Keratinocyte (primary cell): ENCODE measurements around the gene MARCHF11. TPM values are rescaled to one million over a fixed set of nuclear protein-coding genes. Genes with fewer than 3 reads are reported as not detected.

Source experiments
- DNase-seq: peaks from one replicate; pipeline ENCODE4 v3.0.0-alpha.2; 2011; ENCODE audit warnings: low read depth, missing footprints, low spot score
- FAIRE-seq: peaks from 2 replicates; lab custom pipeline; 2011; peaks lifted over from hg19 to GRCh38; lab: Jason Lieb, UNC
- H2AFZ ChIP-seq: 2 replicates; pipeline ENCODE4 v1.6.0; 2012; ENCODE audit warnings: low read length, control low read depth, inconsistent platforms; ENCODE audit not compliant: control insufficient read depth
- H3K27ac ChIP-seq: 2 replicates; pipeline ENCODE4 v1.5.1; 2011; ENCODE audit warnings: low read length; ENCODE audit not compliant: control insufficient read depth, insufficient read depth
- H3K27me3 ChIP-seq: 3 replicates; pipeline ENCODE4 v1.6.0; 2011; ENCODE audit warnings: low read length; ENCODE audit not compliant: control insufficient read depth, insufficient read depth; ENCODE audit errors: extremely low read depth
- H3K36me3 ChIP-seq, 2 experiments: 2 replicates in 1 of 2; 3 replicates in 1 of 2; pipeline ENCODE4 v1.5.1; 2011; ENCODE audit warnings: low read length in 2 of 2, mild to moderate bottlenecking in 1 of 2; ENCODE audit not compliant: control insufficient read depth in 2 of 2, insufficient read depth in 2 of 2; ENCODE audit errors: extremely low read depth in 1 of 2
- H3K4me1 ChIP-seq: 3 replicates; pipeline ENCODE4 v1.5.1; 2011; ENCODE audit warnings: low read length; ENCODE audit not compliant: control insufficient read depth, insufficient read depth; ENCODE audit errors: extremely low read depth
- H3K4me2 ChIP-seq: 3 replicates; pipeline ENCODE4 v1.6.0; 2011; ENCODE audit warnings: low read depth, low read length; ENCODE audit not compliant: control insufficient read depth, insufficient read depth; ENCODE audit errors: extremely low read depth
- H3K4me3 ChIP-seq, 3 experiments: fragments of 200-600 bp in 1 of 3; sonication (generic) in 1 of 3; 2 replicates in 2 of 3; 3 replicates in 1 of 3; pipeline ENCODE4 v1.5.1; 2011 to 2016; ENCODE audit warnings: low read length in 3 of 3, mild to moderate bottlenecking in 3 of 3, control low read depth in 2 of 3, inconsistent platforms in 1 of 3, low read depth in 1 of 3, mixed read lengths in 1 of 3, mixed run types in 1 of 3, moderate library complexity in 1 of 3; ENCODE audit not compliant: control insufficient read depth in 2 of 3, insufficient read depth in 2 of 3; ENCODE audit errors: extremely low read depth in 1 of 3
- H3K79me2 ChIP-seq: 2 replicates; pipeline ENCODE4 v1.6.0; 2012; ENCODE audit warnings: low read length; ENCODE audit not compliant: control insufficient read depth, insufficient read depth
- H3K9ac ChIP-seq: 3 replicates; pipeline ENCODE4 v1.6.0; 2011; ENCODE audit warnings: low read length; ENCODE audit not compliant: control insufficient read depth, insufficient read depth; ENCODE audit errors: extremely low read depth
- H3K9me1 ChIP-seq: 3 replicates; pipeline ENCODE4 v1.6.0; 2011; ENCODE audit warnings: low read length; ENCODE audit not compliant: control insufficient read depth, insufficient read depth; ENCODE audit errors: extremely low read depth
- H3K9me3 ChIP-seq: 2 replicates; pipeline ENCODE4 v1.5.1; 2012; ENCODE audit warnings: low read depth, low read length; ENCODE audit not compliant: control insufficient read depth
- H4K20me1 ChIP-seq: 3 replicates; pipeline ENCODE4 v1.6.0; 2011; ENCODE audit warnings: low read length; ENCODE audit not compliant: control insufficient read depth, insufficient read depth; ENCODE audit errors: extremely low read depth
- CTCF ChIP-seq, 3 experiments: IDR thresholded peaks in 1 of 3; conservative IDR thresholded peaks in 1 of 3; optimal IDR thresholded peaks in 1 of 3; 2 replicates in 2 of 3; 3 replicates in 1 of 3; pipeline versions ENCODE3 to v1.5.1; 2011; ENCODE audit warnings: low read length in 3 of 3, mild to moderate bottlenecking in 3 of 3, moderate library complexity in 2 of 3, control low read depth in 1 of 3, inconsistent platforms in 1 of 3; ENCODE audit not compliant: insufficient read depth in 2 of 3; ENCODE audit errors: extremely low read depth in 1 of 3
- EZH2 ChIP-seq: IDR thresholded peaks from one replicate; pipeline ENCODE4 v1.6.1; 2012; ENCODE audit warnings: inconsistent platforms, mild to moderate bottlenecking, low read length, moderate library complexity
- dilution Hi-C: fragments of 300-500 bp; cut with MboI; formaldehyde crosslinking; loops from one replicate; pipeline ENCODE4 v1.7.0; 2020; ENCODE audit warnings: low sequenced_read_pairs; ENCODE audit not compliant: extremely low pct_ligation_motif_present
- polyA minus RNA-seq, 3 experiments: library from RNA; depleted of rRNA, polyadenylated mRNA; stranded (reverse); fragments of >200 nt; gene quantifications; 1 replicate in 1 of 3; 2 replicates in 1 of 3; 3 replicates in 1 of 3; pipeline ENCODE4 v1.2.3, GENCODE V29; 2011
- polyA plus RNA-seq, 5 experiments: library from polyadenylated mRNA; depleted of rRNA in 3 of 5; stranded (reverse) in 3 of 5; stranded (forward) in 1 of 5; unstranded in 1 of 5; fragments of >200 nt; gene quantifications; 1 replicate in 1 of 5; 2 replicates in 3 of 5; 3 replicates in 1 of 5; pipeline versions ENCODE4 v1.2.1 to v1.2.3, GENCODE V29; 2011 to 2012; ENCODE audit warnings: missing spikeins in 2 of 5, low read depth in 1 of 5, low replicate concordance in 1 of 5

MARCHF11 gene
- 0.12 to 0.16 TPM in 2 of 3 replicates, not detected in the other for polyA plus RNA-seq
- polyA plus RNA-seq (2011; ENCODE audit: low read depth): not detected
- polyA plus RNA-seq (2011; cell fraction: cytosol; rRNA removed): not detected in 2 replicates
- polyA plus RNA-seq (2011; cell fraction: nucleus; rRNA removed): not detected in 2 replicates
- not detected in 2 replicates for polyA plus RNA-seq (2012; ENCODE audit: low replicate concordance)
- not detected in 3 replicates for polyA minus RNA-seq
- polyA minus RNA-seq (2011; cell fraction: cytosol; rRNA and poly(A)+ RNA removed): not detected
- not detected in 2 replicates for polyA minus RNA-seq (2011; cell fraction: nucleus; rRNA and poly(A)+ RNA removed)

DNA sequence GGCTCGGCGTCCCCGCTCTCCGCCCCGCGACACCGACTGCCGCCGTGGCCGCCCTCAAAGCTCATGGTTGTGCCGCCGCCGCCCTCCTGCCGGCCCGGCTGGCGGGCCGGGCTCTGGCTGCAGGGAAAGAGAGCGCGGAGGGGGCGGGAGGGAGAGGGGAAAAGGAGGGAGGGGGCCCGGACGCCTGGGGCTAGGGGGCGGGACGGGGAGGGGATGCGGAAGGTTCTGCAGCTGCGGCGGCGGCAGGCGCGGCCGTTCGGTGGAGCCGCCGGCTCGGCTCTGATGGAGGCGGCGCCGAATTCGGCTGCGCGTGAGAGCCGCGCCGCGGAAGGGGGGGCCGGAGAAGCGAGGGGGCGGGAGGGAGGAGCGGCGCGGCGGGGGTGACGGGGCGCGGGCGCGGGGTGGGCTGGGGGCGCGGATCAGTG is at the start of gene MARCHF11:
MARCHF11 (minus strand) TSS at position 281 of the 425 bp plus-strand sequence; CDS start at position 65, 216 bp downstream.
- dilution Hi-C loops: no loop called here
- TF ChIP-seq EZH2 (no peak), CTCF (optimal IDR thresholded peaks at IDR 0.05 in 1 of 3, IDR thresholded peaks at IDR 0.05 in 1 of 3, conservative IDR thresholded peaks at IDR 0.05 in 1 of 3; ENCODE audit: extremely low read depth in 1 of 3, insufficient read depth in 2 of 3, low read length in 3 of 3) (no peak)
- no peaks in the 10 kb centered on the region for H3K9me1 ChIP-seq
- no peaks in the 10 kb centered on the region for H3K4me1 ChIP-seq
- H3K9me3 ChIP-seq: no peaks in the 10 kb centered on the region
- H3K27me3 ChIP-seq: peaks cover 18% of the 10 kb centered on the region
- no peaks in the 10 kb centered on the region for H3K36me3 ChIP-seq
- FAIRE-seq: no peak
- no peak within 1 kb of the TSS for H2AFZ ChIP-seq
- H3K4me3 ChIP-seq: no peak within 1 kb of the TSS
- no peak within 1 kb of the TSS for H3K9ac ChIP-seq
- no peaks in the 10 kb centered on the region for H3K79me2 ChIP-seq
- H3K4me2 ChIP-seq: peak within 1 kb of the TSS; percentile 16
- no peaks in the 10 kb centered on the region for H4K20me1 ChIP-seq
- no peak for DNase-seq
- no peak within 1 kb of the TSS for H3K27ac ChIP-seq

- Histone ChIP-seq H3K27me3 (no peaks in the 10 kb centered on the region), H3K4me3 (no peak overlapping the region), H2AFZ (no peak overlapping the region), H4K20me1 (no peaks in the 10 kb centered on the region), H3K36me3 (no peaks in the 10 kb centered on the region), H3K9ac (no peak overlapping the region), H3K4me1 (no peaks in the 10 kb centered on the region), H3K9me1 (no peaks in the 10 kb centered on the region), H3K4me2 (no peak overlapping the region), H3K9me3 (no peaks in the 10 kb centered on the region), H3K79me2 (no peaks in the 10 kb centered on the region), H3K27ac (no peak overlapping the region)
- dilution Hi-C loops: no loop called here
- TF ChIP-seq EZH2 (no peak), CTCF (optimal IDR thresholded peaks at IDR 0.05 in 1 of 3, IDR thresholded peaks at IDR 0.05 in 1 of 3, conservative IDR thresholded peaks at IDR 0.05 in 1 of 3; ENCODE audit: extremely low read depth in 1 of 3, insufficient read depth in 2 of 3, low read length in 3 of 3) (no peak)
- no peak for FAIRE-seq
- DNase-seq: no peak
Observed at GRCh38 chr5:16225927-16226326, 46.3 kb upstream of the MARCHF11 start.
